ENCODE data around the gene EIF2S1. TPM values are rescaled to one million over a fixed set of nuclear protein-coding genes. Genes with fewer than 3 reads are reported as not detected.

Gene EIF2S1
- total and polyA plus RNA-seq, 2 of the 13 experiments (the other 11 are each of a cell fraction or from before 2014, with no cell fraction given), result 49.1 to 246 TPM

DNA sequence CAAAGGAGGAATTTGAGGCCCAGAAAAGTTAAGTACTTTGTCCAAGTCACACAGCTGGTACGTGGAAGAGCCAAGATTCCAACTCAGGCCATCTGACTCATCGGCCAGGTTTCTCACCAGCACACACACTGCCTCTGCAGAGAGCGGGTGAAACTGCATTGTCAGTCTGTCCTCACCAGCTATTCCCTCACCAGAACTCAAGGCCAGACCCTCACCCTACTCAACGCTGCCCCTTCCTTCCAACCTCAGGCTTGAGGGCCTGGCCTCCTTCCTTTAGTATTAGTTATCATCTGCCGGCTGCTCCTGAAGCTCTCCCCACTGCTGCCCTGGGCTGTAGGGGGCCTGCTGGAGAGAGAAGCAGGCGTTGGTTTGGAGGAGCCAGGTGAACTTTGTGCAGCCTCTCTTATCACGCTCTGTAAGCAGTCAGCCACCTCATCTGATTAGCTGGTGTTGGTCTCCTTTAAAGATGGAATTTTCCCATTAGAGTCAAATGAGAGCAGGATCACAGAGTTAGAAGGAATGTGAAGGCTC lies 68.4 kb downstream of the EIF2S1 start (continued):
- TF ChIP-seq DNMT3B (CRISPR knock-in tag; conservative IDR thresholded peaks at IDR 0.05), result no peak
- no peak for TF ChIP-seq NFYC (CRISPR knock-in tag; IDR thresholded peaks at IDR 0.05)
- no peak for TF ChIP-seq SATB2 (CRISPR knock-in tag; IDR thresholded peaks at IDR 0.05)
- TF ChIP-seq, protein P1, sequence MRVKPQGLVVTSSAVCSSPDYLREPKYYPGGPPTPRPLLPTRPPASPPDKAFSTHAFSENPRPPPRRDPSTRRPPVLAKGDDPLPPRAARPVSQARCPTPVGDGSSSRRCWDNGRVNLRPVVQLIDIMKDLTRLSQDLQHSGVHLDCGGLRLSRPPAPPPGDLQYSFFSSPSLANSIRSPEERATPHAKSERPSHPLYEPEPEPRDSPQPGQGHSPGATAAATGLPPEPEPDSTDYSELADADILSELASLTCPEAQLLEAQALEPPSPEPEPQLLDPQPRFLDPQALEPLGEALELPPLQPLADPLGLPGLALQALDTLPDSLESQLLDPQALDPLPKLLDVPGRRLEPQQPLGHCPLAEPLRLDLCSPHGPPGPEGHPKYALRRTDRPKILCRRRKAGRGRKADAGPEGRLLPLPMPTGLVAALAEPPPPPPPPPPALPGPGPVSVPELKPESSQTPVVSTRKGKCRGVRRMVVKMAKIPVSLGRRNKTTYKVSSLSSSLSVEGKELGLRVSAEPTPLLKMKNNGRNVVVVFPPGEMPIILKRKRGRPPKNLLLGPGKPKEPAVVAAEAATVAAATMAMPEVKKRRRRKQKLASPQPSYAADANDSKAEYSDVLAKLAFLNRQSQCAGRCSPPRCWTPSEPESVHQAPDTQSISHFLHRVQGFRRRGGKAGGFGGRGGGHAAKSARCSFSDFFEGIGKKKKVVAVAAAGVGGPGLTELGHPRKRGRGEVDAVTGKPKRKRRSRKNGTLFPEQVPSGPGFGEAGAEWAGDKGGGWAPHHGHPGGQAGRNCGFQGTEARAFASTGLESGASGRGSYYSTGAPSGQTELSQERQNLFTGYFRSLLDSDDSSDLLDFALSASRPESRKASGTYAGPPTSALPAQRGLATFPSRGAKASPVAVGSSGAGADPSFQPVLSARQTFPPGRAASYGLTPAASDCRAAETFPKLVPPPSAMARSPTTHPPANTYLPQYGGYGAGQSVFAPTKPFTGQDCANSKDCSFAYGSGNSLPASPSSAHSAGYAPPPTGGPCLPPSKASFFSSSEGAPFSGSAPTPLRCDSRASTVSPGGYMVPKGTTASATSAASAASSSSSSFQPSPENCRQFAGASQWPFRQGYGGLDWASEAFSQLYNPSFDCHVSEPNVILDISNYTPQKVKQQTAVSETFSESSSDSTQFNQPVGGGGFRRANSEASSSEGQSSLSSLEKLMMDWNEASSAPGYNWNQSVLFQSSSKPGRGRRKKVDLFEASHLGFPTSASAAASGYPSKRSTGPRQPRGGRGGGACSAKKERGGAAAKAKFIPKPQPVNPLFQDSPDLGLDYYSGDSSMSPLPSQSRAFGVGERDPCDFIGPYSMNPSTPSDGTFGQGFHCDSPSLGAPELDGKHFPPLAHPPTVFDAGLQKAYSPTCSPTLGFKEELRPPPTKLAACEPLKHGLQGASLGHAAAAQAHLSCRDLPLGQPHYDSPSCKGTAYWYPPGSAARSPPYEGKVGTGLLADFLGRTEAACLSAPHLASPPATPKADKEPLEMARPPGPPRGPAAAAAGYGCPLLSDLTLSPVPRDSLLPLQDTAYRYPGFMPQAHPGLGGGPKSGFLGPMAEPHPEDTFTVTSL (CRISPR knock-in tag; IDR thresholded peaks at IDR 0.05; ENCODE audit: borderline replicate concordance), result no peak
- TF ChIP-seq MEIS2 (CRISPR knock-in tag; IDR thresholded peaks at IDR 0.05), result no peak; the same call in 1 of the 2 replicates
- TF ChIP-seq ZNF556 (CRISPR knock-in tag; IDR thresholded peaks at IDR 0.05; ENCODE audit: borderline replicate concordance), result no peak
- peak; percentile 94 for TF ChIP-seq PPARG (CRISPR knock-in tag; conservative IDR thresholded peaks at IDR 0.05)
- no peak for TF ChIP-seq NR2F2 (IDR thresholded peaks at IDR 0.05; ENCODE audit: borderline replicate concordance, low read depth)
- no peak for TF ChIP-seq PAF1 (CRISPR knock-in tag; IDR thresholded peaks at IDR 0.05)
- TF ChIP-seq ZBTB3 (CRISPR knock-in tag; IDR thresholded peaks at IDR 0.05; ENCODE audit: borderline replicate concordance, low read depth), result no peak
- TF ChIP-seq, protein P2, sequence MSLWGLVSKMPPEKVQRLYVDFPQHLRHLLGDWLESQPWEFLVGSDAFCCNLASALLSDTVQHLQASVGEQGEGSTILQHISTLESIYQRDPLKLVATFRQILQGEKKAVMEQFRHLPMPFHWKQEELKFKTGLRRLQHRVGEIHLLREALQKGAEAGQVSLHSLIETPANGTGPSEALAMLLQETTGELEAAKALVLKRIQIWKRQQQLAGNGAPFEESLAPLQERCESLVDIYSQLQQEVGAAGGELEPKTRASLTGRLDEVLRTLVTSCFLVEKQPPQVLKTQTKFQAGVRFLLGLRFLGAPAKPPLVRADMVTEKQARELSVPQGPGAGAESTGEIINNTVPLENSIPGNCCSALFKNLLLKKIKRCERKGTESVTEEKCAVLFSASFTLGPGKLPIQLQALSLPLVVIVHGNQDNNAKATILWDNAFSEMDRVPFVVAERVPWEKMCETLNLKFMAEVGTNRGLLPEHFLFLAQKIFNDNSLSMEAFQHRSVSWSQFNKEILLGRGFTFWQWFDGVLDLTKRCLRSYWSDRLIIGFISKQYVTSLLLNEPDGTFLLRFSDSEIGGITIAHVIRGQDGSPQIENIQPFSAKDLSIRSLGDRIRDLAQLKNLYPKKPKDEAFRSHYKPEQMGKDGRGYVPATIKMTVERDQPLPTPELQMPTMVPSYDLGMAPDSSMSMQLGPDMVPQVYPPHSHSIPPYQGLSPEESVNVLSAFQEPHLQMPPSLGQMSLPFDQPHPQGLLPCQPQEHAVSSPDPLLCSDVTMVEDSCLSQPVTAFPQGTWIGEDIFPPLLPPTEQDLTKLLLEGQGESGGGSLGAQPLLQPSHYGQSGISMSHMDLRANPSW (CRISPR knock-in tag; IDR thresholded peaks at IDR 0.05; ENCODE audit: borderline replicate concordance), result no peak
- peak; percentile 51; the same call in 1 of the 2 replicates for TF ChIP-seq ZNF501 (CRISPR knock-in tag; IDR thresholded peaks at IDR 0.05)
- no peak for TF ChIP-seq ZNF225 (CRISPR knock-in tag; IDR thresholded peaks at IDR 0.05)
- TF ChIP-seq, protein P3, sequence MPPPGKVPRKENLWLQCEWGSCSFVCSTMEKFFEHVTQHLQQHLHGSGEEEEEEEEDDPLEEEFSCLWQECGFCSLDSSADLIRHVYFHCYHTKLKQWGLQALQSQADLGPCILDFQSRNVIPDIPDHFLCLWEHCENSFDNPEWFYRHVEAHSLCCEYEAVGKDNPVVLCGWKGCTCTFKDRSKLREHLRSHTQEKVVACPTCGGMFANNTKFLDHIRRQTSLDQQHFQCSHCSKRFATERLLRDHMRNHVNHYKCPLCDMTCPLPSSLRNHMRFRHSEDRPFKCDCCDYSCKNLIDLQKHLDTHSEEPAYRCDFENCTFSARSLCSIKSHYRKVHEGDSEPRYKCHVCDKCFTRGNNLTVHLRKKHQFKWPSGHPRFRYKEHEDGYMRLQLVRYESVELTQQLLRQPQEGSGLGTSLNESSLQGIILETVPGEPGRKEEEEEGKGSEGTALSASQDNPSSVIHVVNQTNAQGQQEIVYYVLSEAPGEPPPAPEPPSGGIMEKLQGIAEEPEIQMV (CRISPR knock-in tag; IDR thresholded peaks at IDR 0.05; ENCODE audit: low read depth), result no peak
- no peak for TF ChIP-seq POLR2A (IDR thresholded peaks at IDR 0.05; ENCODE audit: insufficient read depth in 1 of 2, low read depth in 2 of 2, low read length in 2 of 2)
- 0 out of 2 replicates have a peak, but pooled peaks have one; percentile 37 for TF ChIP-seq ZFP1 (CRISPR knock-in tag; IDR thresholded peaks at IDR 0.05)
- TF ChIP-seq ZSCAN12 (CRISPR knock-in tag; IDR thresholded peaks at IDR 0.05), result no peak
- TF ChIP-seq HOXA5 (CRISPR knock-in tag; IDR thresholded peaks at IDR 0.05), result no peak
- TF ChIP-seq, protein P4, sequence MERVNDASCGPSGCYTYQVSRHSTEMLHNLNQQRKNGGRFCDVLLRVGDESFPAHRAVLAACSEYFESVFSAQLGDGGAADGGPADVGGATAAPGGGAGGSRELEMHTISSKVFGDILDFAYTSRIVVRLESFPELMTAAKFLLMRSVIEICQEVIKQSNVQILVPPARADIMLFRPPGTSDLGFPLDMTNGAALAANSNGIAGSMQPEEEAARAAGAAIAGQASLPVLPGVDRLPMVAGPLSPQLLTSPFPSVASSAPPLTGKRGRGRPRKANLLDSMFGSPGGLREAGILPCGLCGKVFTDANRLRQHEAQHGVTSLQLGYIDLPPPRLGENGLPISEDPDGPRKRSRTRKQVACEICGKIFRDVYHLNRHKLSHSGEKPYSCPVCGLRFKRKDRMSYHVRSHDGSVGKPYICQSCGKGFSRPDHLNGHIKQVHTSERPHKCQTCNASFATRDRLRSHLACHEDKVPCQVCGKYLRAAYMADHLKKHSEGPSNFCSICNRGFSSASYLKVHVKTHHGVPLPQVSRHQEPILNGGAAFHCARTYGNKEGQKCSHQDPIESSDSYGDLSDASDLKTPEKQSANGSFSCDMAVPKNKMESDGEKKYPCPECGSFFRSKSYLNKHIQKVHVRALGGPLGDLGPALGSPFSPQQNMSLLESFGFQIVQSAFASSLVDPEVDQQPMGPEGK (CRISPR knock-in tag; IDR thresholded peaks at IDR 0.05), result 0 out of 2 replicates have a peak, but pooled peaks have one; percentile 25
- 0 out of 2 replicates have a peak, but pooled peaks have one; percentile 50 for TF ChIP-seq ZNF775 (CRISPR knock-in tag; IDR thresholded peaks at IDR 0.05; ENCODE audit: borderline replicate concordance)
